HCT116 (cell line): ENCODE data around the gene FLT4. TPM values are rescaled to one million over a fixed set of nuclear protein-coding genes. Genes with fewer than 3 reads are reported as not detected.

Experiments
- ATAC-seq: fragments of 200-7000 bp; cut with Tn5 transposase; 2 replicates; pipeline ENCODE4 v1.9.1; 2020; ENCODE audit warnings: mild to moderate bottlenecking, moderate library complexity
- BruUV-seq: library from RNA; stranded (reverse); fragments of 400-500 nt; replicated peaks from 2 replicates; lab custom pipeline; 2021; lab: Mats Ljungman, UMichigan
- CTCF ChIA-PET: fragments of 300-600 bp; sonication (Branson Sonifier 250); formaldehyde crosslinking; loops from one replicate; lab custom pipeline; 2021; ENCODE audit warnings: antibody characterized with exemption; lab: Charles Lee
- POLR2A ChIA-PET: fragments of 300-600, 350-600 bp; sonication (Branson Sonifier 250); formaldehyde crosslinking; loops from one replicate; lab custom pipeline; 2021; ENCODE audit warnings: antibody characterized with exemption; lab: Charles Lee
- RAD21 ChIA-PET, 2 experiments: fragments of 300-600 bp; sonication (Branson Sonifier 250); formaldehyde crosslinking; loops; one replicate each; lab custom pipeline; 2023; ENCODE audit warnings: low total read pairs in 2 of 2; ENCODE audit not compliant: uncharacterized antibody in 2 of 2, unreplicated experiment in 2 of 2, low non-redundant PET in 1 of 2; lab: Charles Lee
- DNase-seq: peaks from one replicate; pipeline ENCODE4 v3.0.0-alpha.2; 2010; ENCODE audit warnings: low read depth, low spot score
- H2AFZ ChIP-seq: fragments of 200-600 bp; shearing (Covaris generic), sonication (generic); 2 replicates; pipeline ENCODE4 v1.6.1; 2017; ENCODE audit warnings: low read depth, mixed run types, mixed read lengths, antibody characterized with exemption, low read length; ENCODE audit not compliant: poor library complexity, severe bottlenecking
- H3K27ac ChIP-seq: 2 replicates; pipeline ENCODE4 v1.5.1; 2012; ENCODE audit warnings: low read depth, low read length
- H3K27me3 ChIP-seq: fragments of 200-600 bp; sonication (generic); 2 replicates; pipeline ENCODE4 v1.6.1; 2016; ENCODE audit warnings: mixed run types, low read length, mixed read lengths; ENCODE audit not compliant: insufficient read depth
- H3K36me3 ChIP-seq, 2 experiments: fragments of 200-500 bp in 1 of 2; fragments of 200-600 bp in 1 of 2; sonication (Bioruptor generic) in 1 of 2; sonication (generic) in 1 of 2; 2 replicates each; pipeline versions ENCODE4 v1.5.1 to v1.6.1; 2014 to 2016; ENCODE audit warnings: low read length in 2 of 2, inconsistent platforms in 1 of 2, mixed read lengths in 1 of 2, mixed run types in 1 of 2; ENCODE audit not compliant: insufficient read depth in 2 of 2, control insufficient read depth in 1 of 2
- H3K4me1 ChIP-seq, 2 experiments: fragments of 200-600 bp in 1 of 2; sonication (generic) in 1 of 2; 2 replicates each; pipeline versions ENCODE4 v1.5.1 to v1.6.1; 2012 to 2017; ENCODE audit warnings: low read length in 2 of 2, inconsistent platforms in 1 of 2, mild to moderate bottlenecking in 1 of 2, mixed read lengths in 1 of 2, mixed run types in 1 of 2, moderate library complexity in 1 of 2; ENCODE audit not compliant: insufficient read depth in 2 of 2, control insufficient read depth in 1 of 2
- H3K4me2 ChIP-seq: fragments of 200-600 bp; sonication (generic); 2 replicates; pipeline ENCODE4 v1.6.1; 2017; ENCODE audit warnings: mixed run types, low read length, mixed read lengths
- H3K4me3 ChIP-seq, 2 experiments: fragments of 200-600 bp in 1 of 2; sonication (generic) in 1 of 2; replicated peaks in 1 of 2; 2 replicates each; pipeline ENCODE4 v1.5.1; 2011 to 2016; ENCODE audit warnings: low read length in 2 of 2, control low read depth in 1 of 2, low read depth in 1 of 2, mild to moderate bottlenecking in 1 of 2, mixed read lengths in 1 of 2, mixed run types in 1 of 2
- H3K79me2 ChIP-seq: fragments of 200-600 bp; sonication (generic); 2 replicates; pipeline ENCODE4 v1.6.1; 2017; ENCODE audit warnings: mild to moderate bottlenecking, mixed run types, low read length, moderate library complexity, mixed read lengths; ENCODE audit not compliant: insufficient read depth
- H3K9ac ChIP-seq: fragments of 200-600 bp; sonication (generic); 2 replicates; pipeline ENCODE4 v1.6.1; 2016; ENCODE audit warnings: low read length, mixed read lengths
- H3K9me2 ChIP-seq: fragments of 200-600 bp; sonication (generic), shearing (Covaris generic); 2 replicates; pipeline ENCODE4 v1.6.1; 2017; ENCODE audit warnings: mixed run types, mild to moderate bottlenecking, moderate library complexity; ENCODE audit not compliant: insufficient read depth
- H3K9me3 ChIP-seq, 2 experiments: fragments of 200-500 bp in 1 of 2; fragments of 200-600 bp in 1 of 2; sonication (Bioruptor generic) in 1 of 2; sonication (generic) in 1 of 2; 2 replicates each; pipeline ENCODE4 v1.6.1; 2014 to 2017; ENCODE audit warnings: low read length in 2 of 2, mixed read lengths in 2 of 2, inconsistent platforms in 1 of 2, low read depth in 1 of 2, mild to moderate bottlenecking in 1 of 2, mixed run types in 1 of 2, moderate library complexity in 1 of 2; ENCODE audit not compliant: control insufficient read depth in 1 of 2, insufficient read depth in 1 of 2
- H4K20me1 ChIP-seq: fragments of 200-600 bp; sonication (generic), shearing (Covaris generic); 2 replicates; pipeline ENCODE4 v1.6.1; 2017; ENCODE audit warnings: mixed run types, mild to moderate bottlenecking, moderate library complexity; ENCODE audit not compliant: insufficient read depth
- CTCF ChIP-seq, 3 experiments: fragments of 200-600 bp in 1 of 3; sonication (generic) in 1 of 3; IDR thresholded peaks in 2 of 3; conservative IDR thresholded peaks in 1 of 3; 2 replicates each; pipeline ENCODE4 v1.5.1; 2012 to 2017; ENCODE audit warnings: low read depth in 2 of 3, low read length in 2 of 3, antibody characterized with exemption in 1 of 3, borderline replicate concordance in 1 of 3, control low read depth in 1 of 3, mild to moderate bottlenecking in 1 of 3, mixed read lengths in 1 of 3, mixed run types in 1 of 3, moderate library complexity in 1 of 3; ENCODE audit not compliant: insufficient read depth in 1 of 3
- EGR1 ChIP-seq: IDR thresholded peaks from 2 replicates; pipeline ENCODE4 v1.6.1; 2012; ENCODE audit warnings: low read depth
- ELF1 ChIP-seq: IDR thresholded peaks from 2 replicates; pipeline ENCODE4 v1.6.1; 2012; ENCODE audit warnings: low read depth, borderline replicate concordance
- EZH2 ChIP-seq: fragments of 200-600 bp; sonication (generic); IDR thresholded peaks from 2 replicates; pipeline ENCODE4 v1.6.1; 2017; ENCODE audit warnings: antibody characterized with exemption, mixed run types
- EZH2phosphoT487 ChIP-seq: fragments of 200-600 bp; IDR thresholded peaks from 2 replicates; pipeline ENCODE4 v1.6.1; 2018; ENCODE audit warnings: antibody characterized with exemption, borderline replicate concordance
- FOSL1 ChIP-seq: IDR thresholded peaks from 2 replicates; pipeline ENCODE4 v1.6.1; 2012; ENCODE audit warnings: low read depth
- MAX ChIP-seq: IDR thresholded peaks from 2 replicates; pipeline ENCODE4 v1.6.1; 2012
- POLR2A ChIP-seq: IDR thresholded peaks from 2 replicates; pipeline ENCODE4 v1.7.0; 2011; ENCODE audit warnings: borderline replicate concordance; ENCODE audit not compliant: insufficient read depth, insufficient read length; ENCODE audit errors: extremely low read depth
- POLR2AphosphoS5 ChIP-seq: IDR thresholded peaks from 2 replicates; pipeline ENCODE4 v1.6.1; 2011; ENCODE audit warnings: mild to moderate bottlenecking, low read depth, low read length, moderate library complexity
- RAD21 ChIP-seq: IDR thresholded peaks from 2 replicates; pipeline ENCODE4 v1.6.1; 2012; ENCODE audit warnings: low read depth, mild to moderate bottlenecking
- REST ChIP-seq: IDR thresholded peaks from 2 replicates; pipeline ENCODE4 v1.6.1; 2012; ENCODE audit warnings: low read depth
- SP1 ChIP-seq: IDR thresholded peaks from 2 replicates; pipeline ENCODE4 v1.6.1; 2012; ENCODE audit warnings: low read depth
- SRF ChIP-seq: IDR thresholded peaks from 2 replicates; pipeline ENCODE4 v1.6.1; 2012; ENCODE audit warnings: low read depth
- TCF7L2 ChIP-seq: IDR thresholded peaks from 2 replicates; pipeline ENCODE4 v1.7.0; 2011; ENCODE audit warnings: borderline replicate concordance, inconsistent platforms; ENCODE audit not compliant: insufficient read depth, insufficient read length; ENCODE audit errors: extremely low read depth
- YY1 ChIP-seq: IDR thresholded peaks from 2 replicates; pipeline ENCODE4 v1.6.1; 2011; ENCODE audit warnings: low read length, low read depth, moderate library complexity, mild to moderate bottlenecking; ENCODE audit not compliant: insufficient replicate concordance; ENCODE audit errors: extremely low read depth
- ZBTB33 ChIP-seq: IDR thresholded peaks from 2 replicates; pipeline ENCODE4 v1.6.1; 2011; ENCODE audit warnings: mild to moderate bottlenecking, low read length, moderate library complexity; ENCODE audit not compliant: insufficient replicate concordance; ENCODE audit errors: extremely low read depth
- ZFX ChIP-seq: fragments of 450-650 bp; IDR thresholded peaks from 2 replicates; pipeline ENCODE4 v1.6.1; 2017
- intact Hi-C: fragments of 100-400 bp; cut with micrococcal nuclease; formaldehyde crosslinking; loops from 2 replicates; pipeline ENCODE4 v1.10.0; 2022
- total RNA-seq: library from RNA; stranded (reverse); gene quantifications from one replicate; pipeline ENCODE4 v1.2.1, GENCODE V29; 2021; ENCODE audit not compliant: unreplicated experiment

Gene FLT4
- total RNA-seq, 1 experiment from 2014 or later = 0.17 TPM

- Histone ChIP-seq H3K4me1 (no peaks in the 10 kb centered on the region), H2AFZ (no peak overlapping the region), H3K4me2 (no peak overlapping the region)
- CTCF ChIA-PET = no interaction called here
- TF ChIP-seq EZH2phosphoT487 = no peak
- TF ChIP-seq MAX = no peak
- no peak for TF ChIP-seq POLR2A
- no peak for TF ChIP-seq ZFX
- no peak for TF ChIP-seq SRF
- TF ChIP-seq TCF7L2 = no peak
- TF ChIP-seq EZH2 = no peak
- TF ChIP-seq EGR1 = no peak
- TF ChIP-seq ELF1 = no peak
- TF ChIP-seq SP1 = no peak
- no peak for TF ChIP-seq RAD21
- TF ChIP-seq ZBTB33 = no peak
- no peak for TF ChIP-seq REST
- no peak for TF ChIP-seq YY1
- no peak for TF ChIP-seq CTCF (IDR thresholded peaks at IDR 0.05 in 2 of 3, conservative IDR thresholded peaks at IDR 0.05 in 1 of 3; ENCODE audit: borderline replicate concordance in 1 of 3, insufficient read depth in 1 of 3, low read depth in 2 of 3, low read length in 2 of 3)
- TF ChIP-seq POLR2AphosphoS5 = no peak
- no peak for TF ChIP-seq FOSL1
- TF ChIP-seq, all 23 proteins: peak for 0
- BruUV-seq = no TSS peak
- H3K79me2 ChIP-seq = no peaks in the 10 kb centered on the region
- no peak overlapping the region for H3K9ac ChIP-seq
- DNase-seq (no peak), ATAC-seq (no peak)
- no peaks in the 10 kb centered on the region for H3K27me3 ChIP-seq
- ChIA-PET RAD21 (no interaction called here), POLR2A (no interaction called here)
- no peaks in the 10 kb centered on the region for H3K9me3 ChIP-seq
- no peak overlapping the region for H3K27ac ChIP-seq
- H3K4me3 ChIP-seq = no peak overlapping the region
- H3K9me2 ChIP-seq = no peaks in the 10 kb centered on the region
- no peaks in the 10 kb centered on the region for H4K20me1 ChIP-seq
- H3K36me3 ChIP-seq = no peaks in the 10 kb centered on the region
- intact Hi-C loops = no loop called here
Observed at GRCh38 chr5:180620014-180620413, 29.4 kb downstream of the FLT4 start.
